T-helper 2 cell (primary cell): ENCODE measurements around the gene ZEB2.

ENCODE experiments used
- DNase-seq, 5 experiments: peaks; one replicate each; pipeline versions ENCODE4 v3.0.0 to v3.0.0-alpha.2; 2012 to 2022

The ZEB2 gene

GRCh38 chr2:144512891-144513351 lies 7.0 kb downstream of the ZEB2 start:
- no peak for DNase-seq

DNA sequence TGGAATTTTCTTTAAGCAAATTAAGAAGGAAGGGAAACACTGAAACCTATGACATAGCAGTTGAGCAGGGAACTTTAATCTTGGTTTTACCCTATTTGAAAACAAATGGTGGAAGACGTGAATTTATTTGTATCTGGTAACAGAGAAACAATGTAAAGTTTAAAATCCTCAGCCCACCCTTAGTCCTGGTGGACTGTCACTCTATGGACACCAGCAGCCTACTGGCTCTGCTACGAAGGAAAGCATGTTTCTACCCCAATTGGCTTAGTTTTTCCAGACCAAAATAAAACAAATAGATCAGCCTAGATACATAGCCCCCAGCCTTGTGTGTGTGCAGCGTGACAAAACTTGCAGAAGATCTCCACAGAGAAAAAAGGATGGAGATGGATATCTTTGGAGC lies 7.4 kb downstream of the ZEB2 start:
- no peak for DNase-seq

DNA sequence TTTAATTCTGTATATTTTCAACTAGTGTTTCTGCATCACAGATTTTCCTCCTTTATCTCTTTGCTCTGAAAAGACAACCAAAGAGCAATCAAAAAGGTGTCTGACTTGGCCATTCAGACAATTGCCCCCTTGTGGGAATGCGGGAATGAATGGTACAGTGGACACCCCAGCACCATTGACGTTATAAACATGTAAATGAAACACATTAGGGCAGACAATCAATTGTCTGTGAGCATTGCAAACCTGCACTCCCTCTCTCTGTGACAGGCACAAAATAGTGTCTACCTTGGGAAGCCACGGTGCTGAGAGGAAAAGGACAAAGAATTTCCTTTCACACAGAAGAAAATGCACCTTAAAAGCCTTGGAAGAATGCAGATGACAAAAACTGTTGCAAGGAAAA lies 8.0 kb downstream of the ZEB2 start:
- DNase-seq, result no peak

- no peak for DNase-seq
These were observed 8.6 kb downstream of the ZEB2 start for GRCh38 chr2:144511226-144511810.

GRCh38 chr2:144510294-144510991 lies 9.5 kb downstream of the ZEB2 start:
- DNase-seq, result peak in 2 of 5 experiments; percentile 81 to 85

GRCh38 chr2:144509879-144510221 lies 10.1 kb downstream of the ZEB2 start:
- DNase-seq, result no peak

GRCh38 chr2:144509001-144509878 lies 10.7 kb downstream of the ZEB2 start:
- no peak for DNase-seq

DNA sequence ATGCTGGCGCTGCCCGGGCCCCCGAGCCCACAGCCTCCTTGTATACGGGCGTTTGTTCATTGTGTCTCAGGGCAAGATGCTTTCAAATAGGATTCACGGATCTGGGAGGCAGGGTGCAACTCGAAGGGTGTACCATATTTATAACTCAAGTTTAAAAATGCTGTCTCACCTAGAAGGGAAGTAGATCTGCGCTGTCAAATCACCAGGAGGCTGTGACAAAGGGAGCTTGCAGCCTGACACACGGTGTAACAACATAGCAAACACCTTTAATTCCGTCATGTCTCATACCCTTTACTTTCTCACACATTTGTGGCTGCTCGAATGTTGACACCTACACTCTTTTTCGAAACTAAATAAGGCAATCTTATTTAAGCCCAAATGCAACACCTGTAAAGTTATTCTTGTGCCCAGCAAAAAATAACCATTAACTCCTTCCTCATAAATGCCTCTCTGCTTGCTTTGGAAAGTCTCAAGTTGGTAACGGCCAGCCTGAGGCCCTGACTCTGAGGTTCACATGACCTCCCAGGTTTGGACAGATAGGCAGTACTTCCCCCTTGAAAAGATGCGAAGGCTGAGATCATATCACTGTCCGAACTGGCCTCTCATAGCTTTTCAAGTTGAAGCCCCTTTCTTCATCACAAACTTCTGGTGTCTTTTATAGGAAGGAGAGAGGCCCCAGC lies 11.6 kb downstream of the ZEB2 start:
- peak in 1 of 5 experiments; percentile 56 for DNase-seq

GRCh38 chr2:144507441-144508171 lies 12.3 kb downstream of the ZEB2 start:
- DNase-seq, result no peak

DNA sequence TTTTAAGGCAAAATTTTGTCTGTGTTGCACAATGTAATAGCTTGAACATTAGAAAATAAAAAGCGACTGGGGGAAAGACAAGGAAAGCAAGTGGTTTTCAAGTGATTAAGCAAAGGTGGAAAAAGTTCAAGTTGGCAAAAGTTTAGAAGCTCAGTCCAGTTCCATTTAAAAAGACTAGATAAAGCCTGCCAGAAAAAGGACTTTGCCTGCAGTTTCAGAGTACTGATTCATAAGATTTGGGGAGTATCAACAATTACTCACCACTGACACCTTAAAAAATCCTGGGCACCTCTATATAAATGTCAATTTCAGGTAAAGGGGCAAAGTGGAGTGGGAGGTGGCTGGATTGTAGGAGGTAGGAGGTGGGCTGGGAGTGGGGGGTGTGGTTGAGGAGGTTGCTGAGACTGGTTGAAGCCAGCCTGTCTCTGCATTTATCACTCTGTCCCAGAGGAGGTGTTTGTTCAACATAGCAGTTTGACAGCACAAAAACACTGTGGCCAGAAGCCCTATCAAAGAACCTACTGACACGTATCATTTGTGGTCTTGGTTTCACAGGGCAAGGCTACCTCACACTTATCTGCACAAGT lies 14.6 kb downstream of the ZEB2 start:
- peak in 2 of 5 experiments; percentile 54 to 86 for DNase-seq

DNA sequence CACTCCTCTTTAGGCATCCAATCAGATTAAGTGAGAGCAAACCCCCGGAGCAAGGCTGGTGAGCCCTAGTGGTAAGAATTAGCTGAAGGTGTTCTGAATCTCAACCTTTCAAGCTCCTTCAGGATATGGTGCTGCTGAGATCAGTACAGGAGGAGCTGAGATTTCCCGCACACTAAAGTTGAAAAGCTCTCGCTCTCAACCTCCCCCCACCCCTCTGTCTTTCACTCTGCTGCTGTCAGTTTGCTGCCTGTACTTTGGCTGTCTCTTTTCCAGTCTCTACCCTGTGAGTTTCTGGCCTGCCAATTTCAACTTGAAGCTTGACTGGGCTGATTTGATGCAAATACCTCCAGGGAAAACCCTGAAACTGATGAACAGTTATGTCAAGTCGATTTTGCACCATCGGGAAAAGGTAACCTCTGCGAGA lies 15.7 kb downstream of the ZEB2 start:
- DNase-seq, result no peak

DNA sequence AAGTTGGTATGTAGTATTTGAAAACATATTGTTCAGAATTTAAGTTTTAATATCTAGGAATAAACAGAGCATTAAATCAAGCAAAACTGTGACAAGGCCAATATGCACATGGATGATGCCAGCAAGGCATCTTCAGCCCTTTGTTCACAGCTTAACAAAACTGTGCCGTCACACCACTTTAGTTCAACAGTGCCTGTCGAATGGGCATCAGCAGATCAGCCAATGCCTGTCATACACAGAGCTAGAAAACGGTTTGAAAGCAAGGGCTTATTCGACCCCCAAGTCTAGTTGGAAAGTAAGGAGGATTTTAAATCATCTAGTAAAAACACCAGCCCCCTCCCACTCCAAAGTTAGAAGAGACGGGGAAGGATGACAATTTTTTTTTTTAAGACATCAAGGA lies 16.7 kb downstream of the ZEB2 start:
- no peak for DNase-seq

- DNase-seq, result no peak
These were observed 17.6 kb downstream of the ZEB2 start for GRCh38 chr2:144502369-144502768.

DNA sequence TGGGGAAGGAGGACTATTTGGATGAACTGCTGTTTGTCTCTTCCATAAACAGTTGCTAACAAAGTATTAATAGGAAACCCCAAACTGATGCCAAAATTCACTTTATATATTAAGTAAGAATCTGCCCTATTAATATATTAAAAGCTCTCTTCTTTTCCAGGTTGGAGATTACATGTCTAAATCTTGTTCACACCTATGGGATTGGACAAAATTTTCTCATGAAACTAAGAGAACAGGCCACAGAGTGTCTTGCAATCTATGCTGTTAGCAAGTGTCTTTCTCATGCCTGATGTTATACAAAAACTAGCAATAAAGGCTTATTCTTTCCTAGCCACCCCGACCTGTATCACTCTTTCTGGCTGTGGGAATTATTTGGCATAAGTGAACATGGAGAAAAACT lies 18.3 kb downstream of the ZEB2 start:
- DNase-seq, result no peak

- no peak for DNase-seq
These were observed 18.8 kb downstream of the ZEB2 start for GRCh38 chr2:144501118-144501517.

GRCh38 chr2:144500563-144500962 lies 19.4 kb downstream of the ZEB2 start:
- DNase-seq, result peak in 1 of 5 experiments; percentile 81

DNA sequence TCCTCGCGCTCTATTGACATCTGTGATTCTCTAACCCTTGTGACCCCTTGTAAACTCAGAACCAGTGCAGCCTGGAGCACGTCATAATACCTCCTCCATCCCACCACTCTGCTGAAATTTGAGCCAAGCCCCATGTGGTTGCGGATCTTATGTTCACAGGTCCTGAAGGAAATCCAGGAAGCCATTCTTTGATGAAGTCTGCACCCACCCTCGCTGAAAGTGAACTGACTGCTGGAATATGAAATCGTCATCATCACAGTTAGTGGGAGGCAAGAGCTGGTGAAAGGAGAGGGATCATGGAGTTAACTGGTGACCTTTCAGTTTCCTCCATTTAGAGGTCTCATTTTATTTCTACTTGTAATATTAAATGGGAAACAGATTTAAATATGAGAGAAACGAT lies 21.6 kb downstream of the ZEB2 start:
- no peak for DNase-seq

- DNase-seq, result no peak
These were observed 22.8 kb downstream of the ZEB2 start for GRCh38 chr2:144496977-144497598.

DNA sequence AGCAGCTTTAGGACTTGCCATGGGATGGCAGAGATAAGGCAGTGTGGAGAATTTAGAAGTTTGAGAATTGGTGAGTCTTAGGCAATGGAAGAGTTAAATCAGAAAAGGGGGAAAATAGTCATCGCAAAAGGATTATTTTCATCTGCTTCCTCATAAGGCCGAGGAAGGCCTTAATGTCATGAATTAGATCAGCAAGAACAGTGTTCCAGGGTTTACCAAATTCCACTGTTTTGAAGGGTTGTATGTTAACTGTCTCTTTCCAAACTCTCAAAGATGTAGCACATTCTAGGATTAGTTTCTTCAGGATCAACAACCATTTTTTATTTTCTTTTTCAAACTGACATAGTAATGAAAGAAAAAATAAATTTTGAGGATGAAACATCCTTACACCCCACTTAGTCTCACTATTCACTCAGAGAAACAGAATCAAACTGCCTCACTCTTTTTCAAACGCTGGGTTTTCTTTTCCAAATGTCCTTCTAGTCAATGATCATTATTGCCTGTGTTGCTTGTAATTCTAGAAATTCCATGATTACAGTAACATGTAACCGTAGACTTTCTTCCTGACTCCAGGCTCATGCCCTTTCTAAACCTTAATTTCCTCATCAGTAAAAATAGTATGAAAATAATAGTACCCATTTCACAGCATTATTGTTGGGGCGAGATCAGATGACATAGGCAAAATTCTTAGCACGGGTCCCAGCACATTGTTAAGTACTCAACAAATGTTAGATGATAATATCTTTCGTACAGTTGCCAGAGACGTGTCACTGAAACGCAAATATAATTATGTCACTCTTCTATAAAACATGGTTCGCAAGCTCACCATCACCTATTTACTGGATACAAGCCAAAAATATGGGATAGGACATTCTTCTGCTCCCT lies 23.6 kb downstream of the ZEB2 start:
- DNase-seq, result no peak
